A549 (cell line): ENCODE measurements around the gene GTPBP10. TPM values are rescaled to one million over a fixed set of nuclear protein-coding genes. Genes with fewer than 3 reads are reported as not detected.

Source experiments
- ATAC-seq, 2 experiments: fragments of 200-7000 bp in 1 of 2; fragments of >200 bp in 1 of 2; cut with Nextera tagmentation in 1 of 2; cut with Tn5 transposase in 1 of 2; 3 replicates each; pipeline versions ENCODE4 v1.8.0 to v1.9.1; 2018 to 2020; ENCODE audit warnings: mild to moderate bottlenecking in 1 of 2, moderate library complexity in 1 of 2
- CTCF ChIA-PET: fragments of 300-600 bp; sonication (Branson Sonifier 250); formaldehyde crosslinking; extraction: SDS; loops from one replicate; lab custom pipeline; 2021; ENCODE audit warnings: antibody characterized with exemption, inconsistent platforms; lab: Yijun Ruan, JAX
- POLR2A ChIA-PET: fragments of 350-600 bp; formaldehyde crosslinking; extraction: SDS; loops from one replicate; lab custom pipeline; 2021; ENCODE audit warnings: antibody characterized with exemption, inconsistent platforms; lab: Yijun Ruan, JAX
- DNase-seq, 2 experiments: peaks; one replicate each; pipeline versions ENCODE4 v3.0.0 to v3.0.0-alpha.2; 2011 to 2016; ENCODE audit warnings: low read depth in 1 of 2, low spot score in 1 of 2
- FAIRE-seq: peaks from 2 replicates; lab custom pipeline; 2011; peaks lifted over from hg19 to GRCh38; lab: Jason Lieb, UNC
- H3K27ac ChIP-seq, 2 experiments: fragments of >200 bp; sonication (Bioruptor Twin); formaldehyde crosslinking; 3 replicates each; pipeline ENCODE4 v1.5.1; 2016 to 2017
- H3K4me1 ChIP-seq: fragments of >200 bp; sonication (Bioruptor Twin); formaldehyde crosslinking; 3 replicates; pipeline ENCODE4 v1.6.1; 2016
- H3K4me2 ChIP-seq: fragments of >200 bp; sonication (Bioruptor Twin); formaldehyde crosslinking; 3 replicates; pipeline ENCODE4 v1.6.1; 2016
- H3K4me3 ChIP-seq: fragments of >200 bp; sonication (Bioruptor Twin); formaldehyde crosslinking; 3 replicates; pipeline ENCODE4 v1.5.1; 2016
- H3K9me3 ChIP-seq: fragments of >200 bp; sonication (Bioruptor Twin); formaldehyde crosslinking; 3 replicates; pipeline ENCODE4 v1.6.1; 2016
- CHD2 ChIP-seq: fragments of 150-350 bp; IDR thresholded peaks from 2 replicates; pipeline ENCODE4 v1.6.1; 2014; ENCODE audit warnings: low read length; ENCODE audit not compliant: partially characterized antibody
- CTCF ChIP-seq: fragments of >200 bp; sonication (Bioruptor Twin); formaldehyde crosslinking; IDR thresholded peaks from 3 replicates; pipeline ENCODE4 v1.5.1; 2016
- EHMT2 ChIP-seq: fragments of 200-600 bp; sonication (generic); IDR thresholded peaks from 2 replicates; pipeline ENCODE4 v1.6.1; 2016; ENCODE audit warnings: antibody characterized with exemption, low read depth, mild to moderate bottlenecking, moderate library complexity
- ELK1 ChIP-seq: fragments of 150-350 bp; IDR thresholded peaks from 2 replicates; pipeline ENCODE4 v1.6.1; 2014; ENCODE audit warnings: low read depth, mild to moderate bottlenecking, low read length
- EP300 ChIP-seq, 2 experiments: fragments of >200 bp; sonication (Bioruptor Twin); formaldehyde crosslinking; IDR thresholded peaks; 2 replicates in 1 of 2; 3 replicates in 1 of 2; pipeline ENCODE4 v1.6.1; 2016 to 2017
- FOSB ChIP-seq: fragments of 250-450 bp; sonication (Bioruptor Pico); IDR thresholded peaks from 2 replicates; pipeline ENCODE4 v1.5.0; 2020; ENCODE audit warnings: mild to moderate bottlenecking, moderate library complexity
- GATA3 ChIP-seq: IDR thresholded peaks from 2 replicates; pipeline ENCODE4 v1.6.1; 2012; ENCODE audit warnings: borderline replicate concordance
- HEYL ChIP-seq: fragments of 250-450 bp; sonication (Bioruptor Pico); IDR thresholded peaks from 2 replicates; pipeline ENCODE4 v1.8.0; 2021; ENCODE audit warnings: mild to moderate bottlenecking, moderate library complexity
- HOXA7 ChIP-seq: fragments of 250-450 bp; sonication (Bioruptor Pico); IDR thresholded peaks from 2 replicates; pipeline ENCODE4 v1.5.0; 2020; ENCODE audit warnings: mild to moderate bottlenecking, moderate library complexity
- JUN ChIP-seq, 2 experiments: fragments of >200 bp; sonication (Bioruptor Twin); formaldehyde crosslinking; IDR thresholded peaks; 2 replicates in 1 of 2; 3 replicates in 1 of 2; pipeline ENCODE4 v1.6.1; 2016 to 2017
- KDM1A ChIP-seq: fragments of 200-600 bp; sonication (generic); IDR thresholded peaks from 2 replicates; pipeline ENCODE4 v1.6.1; 2016; ENCODE audit warnings: low read depth, mild to moderate bottlenecking
- MAFK ChIP-seq: fragments of 450-650 bp; IDR thresholded peaks from 2 replicates; pipeline ENCODE4 v1.6.1; 2014; ENCODE audit not compliant: partially characterized antibody
- MYC ChIP-seq: IDR thresholded peaks from 2 replicates; pipeline ENCODE4 v1.6.1; 2012; ENCODE audit warnings: mild to moderate bottlenecking, inconsistent platforms, low read length, improper control_type of control experiment, borderline replicate concordance
- NR3C1 ChIP-seq: fragments of >200 bp; sonication (Bioruptor Twin); formaldehyde crosslinking; IDR thresholded peaks from 3 replicates; pipeline ENCODE4 v1.6.1; 2017
- RARB ChIP-seq: fragments of 250-450 bp; sonication (Bioruptor Pico); IDR thresholded peaks from 2 replicates; pipeline ENCODE4 v1.8.0; 2021; ENCODE audit warnings: mild to moderate bottlenecking, moderate library complexity
- RFX5 ChIP-seq: fragments of 450-650 bp; IDR thresholded peaks from 2 replicates; pipeline ENCODE4 v1.7.1; 2014; ENCODE audit warnings: antibody characterized with exemption, mild to moderate bottlenecking, moderate library complexity
- RNF2 ChIP-seq: fragments of 200-600 bp; sonication (generic); IDR thresholded peaks from 2 replicates; pipeline ENCODE4 v1.6.1; 2016; ENCODE audit warnings: low read depth, mild to moderate bottlenecking, antibody characterized with exemption, moderate library complexity, borderline replicate concordance
- SMC3 ChIP-seq: fragments of >200 bp; sonication (Bioruptor Twin); formaldehyde crosslinking; IDR thresholded peaks from 3 replicates; pipeline ENCODE4 v1.6.1; 2018; ENCODE audit warnings: inconsistent platforms
- WGBS: methylation state at CpG from one replicate; pipeline ENCODE4 v1.1.6; 2017; ENCODE audit errors: missing lambda C conversion rate; 5-methylcytosine and 5-hydroxymethylcytosine counted together
- polyA plus RNA-seq, 4 experiments: library from polyadenylated mRNA; depleted of rRNA in 3 of 4; stranded (reverse); fragments of >200 nt; fragmentation: RNase III in 1 of 4; extraction: RNeasy Plus Mini Kit Qiagen cat#74134 plus additional on column Dnase treatment in 1 of 4; gene quantifications; 2 replicates in 3 of 4; 3 replicates in 1 of 4; pipeline ENCODE4 v1.2.3, GENCODE V29; 2011 to 2017
- TF ChIP-seq, protein P1 (sequence below): fragments of 450-650 bp; IDR thresholded peaks from 2 replicates; pipeline ENCODE4 v1.6.1; 2014; ENCODE audit warnings: antibody characterized with exemption
- TF ChIP-seq, protein P2 (sequence below): fragments of >200 bp; sonication (Bioruptor Twin); formaldehyde crosslinking; IDR thresholded peaks from 2 replicates; pipeline ENCODE4 v1.6.1; 2016
- TF ChIP-seq, protein P3 (sequence below): IDR thresholded peaks from 2 replicates; pipeline ENCODE4 v1.6.1; 2012
- TF ChIP-seq, protein P4 (sequence below): IDR thresholded peaks from 2 replicates; pipeline ENCODE4 v1.6.1; 2012; ENCODE audit warnings: low read depth, borderline replicate concordance

The GTPBP10 gene
- polyA plus RNA-seq, 2 of the 4 experiments (the other 2 are of a cell fraction) = 16.5 to 54.9 TPM

DNA sequence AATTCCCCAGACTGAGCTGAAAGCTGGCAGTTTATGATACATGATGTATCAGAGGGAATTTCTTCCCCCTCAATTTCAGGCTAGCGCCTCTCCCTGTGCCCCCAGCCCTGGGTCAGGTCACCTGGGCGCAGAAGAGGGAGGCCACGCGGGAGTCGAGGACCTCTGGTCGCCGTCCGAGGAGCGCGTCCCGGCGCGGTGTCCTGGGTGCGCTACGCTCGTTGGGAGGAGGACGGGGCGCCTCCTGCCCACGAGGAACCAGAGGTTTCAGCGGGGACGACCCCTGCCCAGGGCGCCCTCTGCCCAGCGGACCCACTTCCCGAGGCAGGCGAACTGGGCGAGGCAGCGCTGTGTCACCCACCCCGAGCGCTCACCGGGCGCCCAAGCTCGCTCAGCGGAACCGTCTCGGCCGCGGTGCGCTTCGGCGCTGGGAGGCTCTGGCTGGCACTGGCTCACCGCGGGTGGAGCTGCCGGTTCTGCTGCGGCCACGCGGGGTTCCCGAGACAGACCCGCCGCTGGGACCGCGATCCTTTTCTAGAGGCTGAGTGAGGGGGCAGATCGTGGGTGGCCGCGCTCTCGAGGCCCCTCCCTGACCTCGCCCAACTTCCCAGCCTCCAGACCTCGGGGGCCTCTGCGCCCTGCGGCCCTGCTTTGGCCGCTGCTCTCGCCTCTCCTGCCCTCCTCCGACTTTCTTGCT lies 25.6 kb upstream of the GTPBP10 start, which contains the start of gene FAM237B:
FAM237B (minus strand) TSS at position 504 of the 694 bp plus-strand sequence. CDS start 1,556 bp downstream, outside the sequence.
- TF ChIP-seq, protein P1, sequence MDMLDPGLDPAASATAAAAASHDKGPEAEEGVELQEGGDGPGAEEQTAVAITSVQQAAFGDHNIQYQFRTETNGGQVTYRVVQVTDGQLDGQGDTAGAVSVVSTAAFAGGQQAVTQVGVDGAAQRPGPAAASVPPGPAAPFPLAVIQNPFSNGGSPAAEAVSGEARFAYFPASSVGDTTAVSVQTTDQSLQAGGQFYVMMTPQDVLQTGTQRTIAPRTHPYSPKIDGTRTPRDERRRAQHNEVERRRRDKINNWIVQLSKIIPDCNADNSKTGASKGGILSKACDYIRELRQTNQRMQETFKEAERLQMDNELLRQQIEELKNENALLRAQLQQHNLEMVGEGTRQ = no peak
- TF ChIP-seq FOSB (no peak), MYC (no peak), RFX5 (no peak), CTCF (no peak), HOXA7 (CRISPR knock-in tag) (no peak), GATA3 (no peak), ELK1 (no peak), RNF2 (no peak), CHD2 (no peak), HEYL (CRISPR knock-in tag) (no peak), KDM1A (no peak), EP300 (IDR thresholded peaks at IDR 0.05) (no peak), JUN (IDR thresholded peaks at IDR 0.05) (no peak), EHMT2 (no peak), NR3C1 (no peak)
- TF ChIP-seq, protein P2, sequence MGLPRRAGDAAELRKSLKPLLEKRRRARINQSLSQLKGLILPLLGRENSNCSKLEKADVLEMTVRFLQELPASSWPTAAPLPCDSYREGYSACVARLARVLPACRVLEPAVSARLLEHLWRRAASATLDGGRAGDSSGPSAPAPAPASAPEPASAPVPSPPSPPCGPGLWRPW = no peak
- TF ChIP-seq, protein P3, sequence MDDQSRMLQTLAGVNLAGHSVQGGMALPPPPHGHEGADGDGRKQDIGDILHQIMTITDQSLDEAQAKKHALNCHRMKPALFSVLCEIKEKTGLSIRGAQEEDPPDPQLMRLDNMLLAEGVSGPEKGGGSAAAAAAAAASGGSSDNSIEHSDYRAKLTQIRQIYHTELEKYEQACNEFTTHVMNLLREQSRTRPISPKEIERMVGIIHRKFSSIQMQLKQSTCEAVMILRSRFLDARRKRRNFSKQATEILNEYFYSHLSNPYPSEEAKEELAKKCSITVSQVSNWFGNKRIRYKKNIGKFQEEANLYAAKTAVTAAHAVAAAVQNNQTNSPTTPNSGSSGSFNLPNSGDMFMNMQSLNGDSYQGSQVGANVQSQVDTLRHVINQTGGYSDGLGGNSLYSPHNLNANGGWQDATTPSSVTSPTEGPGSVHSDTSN = no peak
- TF ChIP-seq, protein P4, sequence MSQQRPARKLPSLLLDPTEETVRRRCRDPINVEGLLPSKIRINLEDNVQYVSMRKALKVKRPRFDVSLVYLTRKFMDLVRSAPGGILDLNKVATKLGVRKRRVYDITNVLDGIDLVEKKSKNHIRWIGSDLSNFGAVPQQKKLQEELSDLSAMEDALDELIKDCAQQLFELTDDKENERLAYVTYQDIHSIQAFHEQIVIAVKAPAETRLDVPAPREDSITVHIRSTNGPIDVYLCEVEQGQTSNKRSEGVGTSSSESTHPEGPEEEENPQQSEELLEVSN = no peak
- DNase-seq (peak; percentile 21 to 41), ATAC-seq (peak; percentile 88 to 92), FAIRE-seq (no peak)
- 0 out of 3 replicates have a peak, but pooled peaks cover 5% of the 10 kb centered on the region for H3K4me1 ChIP-seq
- 0 out of 3 replicates have a peak, but pooled peaks cover 3% of the 10 kb centered on the region for H3K9me3 ChIP-seq
- 5% methylated on average over 44 of the region's 62 CpGs for WGBS
- ChIA-PET POLR2A (no interaction called here), CTCF (interaction anchor here (1.2 to 1.3 kb wide), 2 partner anchors 10 to 167 kb away, joined by 3 to 4 read pairs; partner anchors contain the start of gene STEAP1)
- no peak within 1 kb of the TSS for H3K27ac ChIP-seq
- H3K4me2 ChIP-seq = peak within 1 kb of the TSS; percentile 82
- peak within 1 kb of the TSS; percentile 39 for H3K4me3 ChIP-seq

- peak; percentile 45 for TF ChIP-seq MAFK
- TF ChIP-seq RARB (CRISPR knock-in tag) = no peak
- no peak for TF ChIP-seq SMC3
- no peak overlapping the region for H3K27ac ChIP-seq
- ChIA-PET CTCF (interaction anchor here (0.9 kb wide), 1 partner anchor 25 kb away, joined by 3 read pairs; no protein-coding TSS in a partner anchor), POLR2A (no interaction called here)
- H3K4me3 ChIP-seq = no peak overlapping the region
- H3K4me2 ChIP-seq = no peak overlapping the region
- DNase-seq (no peak), ATAC-seq (no peak), FAIRE-seq (no peak)
- 0 out of 3 replicates have a peak, but pooled peaks cover 5% of the 10 kb centered on the region for H3K4me1 ChIP-seq
- 0 out of 3 replicates have a peak, but pooled peaks cover 3% of the 10 kb centered on the region for H3K9me3 ChIP-seq
Observed at GRCh38 chr7:90322837-90323236, 23.7 kb upstream of the GTPBP10 start.
